ENCODE measurements around the gene URI1. TPM values are rescaled to one million over a fixed set of nuclear protein-coding genes. Genes with fewer than 3 reads are reported as not detected.

Gene URI1
- total RNA-seq, 6 experiments from 2014 or later, result 18.8 to 29.4 (median 22.2) TPM

GRCh38 chr19:29918891-29919290, 23.1 kb upstream of the URI1 start:
- WGBS (ENCODE audit: insufficient coverage, low coverage, low lambda C conversion rate, missing lambda C conversion rate), result 77% methylated on average over 6 of the region's 6 CpGs
- H3K36me3 ChIP-seq, result no peaks in the 10 kb centered on the region
- no peak overlapping the region for H3K27ac ChIP-seq
- H3K9me3 ChIP-seq, result no peaks in the 10 kb centered on the region
- ATAC-seq (no peak), DNase-seq (no peak)
- no peaks in the 10 kb centered on the region for H3K4me1 ChIP-seq
- H3K27me3 ChIP-seq, result no peaks in the 10 kb centered on the region
- intact Hi-C loops (cut with DNase I), result no loop called here
- no peak overlapping the region for H3K4me3 ChIP-seq
- TF ChIP-seq, protein P1, sequence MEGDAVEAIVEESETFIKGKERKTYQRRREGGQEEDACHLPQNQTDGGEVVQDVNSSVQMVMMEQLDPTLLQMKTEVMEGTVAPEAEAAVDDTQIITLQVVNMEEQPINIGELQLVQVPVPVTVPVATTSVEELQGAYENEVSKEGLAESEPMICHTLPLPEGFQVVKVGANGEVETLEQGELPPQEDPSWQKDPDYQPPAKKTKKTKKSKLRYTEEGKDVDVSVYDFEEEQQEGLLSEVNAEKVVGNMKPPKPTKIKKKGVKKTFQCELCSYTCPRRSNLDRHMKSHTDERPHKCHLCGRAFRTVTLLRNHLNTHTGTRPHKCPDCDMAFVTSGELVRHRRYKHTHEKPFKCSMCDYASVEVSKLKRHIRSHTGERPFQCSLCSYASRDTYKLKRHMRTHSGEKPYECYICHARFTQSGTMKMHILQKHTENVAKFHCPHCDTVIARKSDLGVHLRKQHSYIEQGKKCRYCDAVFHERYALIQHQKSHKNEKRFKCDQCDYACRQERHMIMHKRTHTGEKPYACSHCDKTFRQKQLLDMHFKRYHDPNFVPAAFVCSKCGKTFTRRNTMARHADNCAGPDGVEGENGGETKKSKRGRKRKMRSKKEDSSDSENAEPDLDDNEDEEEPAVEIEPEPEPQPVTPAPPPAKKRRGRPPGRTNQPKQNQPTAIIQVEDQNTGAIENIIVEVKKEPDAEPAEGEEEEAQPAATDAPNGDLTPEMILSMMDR (IDR thresholded peaks at IDR 0.05), result no peak
- TF ChIP-seq POLR2A (IDR thresholded peaks at IDR 0.05), result no peak

DNA sequence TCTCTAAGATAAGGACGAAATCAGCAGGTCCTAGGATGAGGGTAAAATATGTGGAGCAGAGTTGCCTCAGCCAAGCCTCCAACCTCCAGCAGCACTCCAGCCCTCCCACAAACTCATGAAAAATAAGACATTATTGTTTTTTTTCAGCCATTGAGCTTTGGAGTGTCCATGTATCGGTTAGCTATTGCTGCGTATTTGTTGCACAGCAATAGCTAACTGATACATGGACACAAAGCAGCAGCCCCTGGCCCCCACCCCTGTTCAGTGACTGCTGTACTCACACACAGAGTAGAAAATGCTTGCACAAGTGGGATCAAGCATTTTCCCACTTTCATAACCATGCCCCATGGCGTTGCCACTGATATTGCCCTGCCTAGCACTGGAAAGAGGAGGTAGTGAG, 19.1 kb upstream of the URI1 start:
- Histone ChIP-seq H3K4me3 (no peak overlapping the region), H3K9me3 (no peaks in the 10 kb centered on the region), H3K4me1 (no peaks in the 10 kb centered on the region), H3K27me3 (no peaks in the 10 kb centered on the region), H3K36me3 (no peaks in the 10 kb centered on the region), H3K27ac (no peak overlapping the region)
- intact Hi-C loops (cut with DNase I), result no loop called here
- no peak for TF ChIP-seq POLR2A (IDR thresholded peaks at IDR 0.05)
- TF ChIP-seq, protein P1 (IDR thresholded peaks at IDR 0.05), result no peak
- ATAC-seq, result no peak
- no peak for DNase-seq
- 92% methylated on average over 4 of the region's 4 CpGs for WGBS (ENCODE audit: insufficient coverage, low coverage, low lambda C conversion rate, missing lambda C conversion rate)

GRCh38 chr19:29923653-29924052, 18.4 kb upstream of the URI1 start:
- Histone ChIP-seq H3K36me3 (no peaks in the 10 kb centered on the region), H3K27me3 (no peaks in the 10 kb centered on the region), H3K4me3 (no peak overlapping the region), H3K9me3 (no peaks in the 10 kb centered on the region), H3K27ac (no peak overlapping the region), H3K4me1 (no peaks in the 10 kb centered on the region)
- no peak for TF ChIP-seq POLR2A (IDR thresholded peaks at IDR 0.05)
- TF ChIP-seq, protein P1 (IDR thresholded peaks at IDR 0.05), result no peak
- WGBS (ENCODE audit: insufficient coverage, low coverage, low lambda C conversion rate, missing lambda C conversion rate), result 39% methylated on average over 3 of the region's 4 CpGs
- ATAC-seq (no peak), DNase-seq (no peak)
- intact Hi-C loops (cut with DNase I), result no loop called here

DNA sequence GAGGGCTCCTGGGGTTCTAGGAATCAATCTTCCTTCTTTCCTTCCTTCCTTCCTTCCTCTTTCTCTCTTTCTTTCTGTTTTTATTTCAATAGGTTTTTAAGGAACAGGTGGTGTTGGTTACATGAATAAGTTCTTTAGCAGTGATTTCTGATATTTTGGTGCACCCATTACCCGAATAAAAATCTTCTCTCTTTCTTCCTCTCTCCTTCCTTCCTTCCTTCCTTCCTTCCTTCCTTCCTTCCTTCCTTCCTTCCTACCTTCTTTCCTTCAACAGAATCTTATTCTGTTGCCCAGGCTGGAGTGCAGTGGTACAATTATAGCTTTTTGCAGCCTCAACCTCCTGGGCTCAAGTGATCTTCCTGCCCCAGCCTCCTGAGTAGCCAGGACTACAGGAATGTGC, 16.0 kb upstream of the URI1 start:
- no peak for TF ChIP-seq POLR2A (IDR thresholded peaks at IDR 0.05)
- TF ChIP-seq, protein P1 (IDR thresholded peaks at IDR 0.05), result no peak
- H3K27me3 ChIP-seq, result no peaks in the 10 kb centered on the region
- DNase-seq (no peak), ATAC-seq (no peak)
- H3K4me3 ChIP-seq, result no peak overlapping the region
- no peaks in the 10 kb centered on the region for H3K4me1 ChIP-seq
- H3K27ac ChIP-seq, result no peak overlapping the region
- WGBS (ENCODE audit: insufficient coverage, low coverage, low lambda C conversion rate, missing lambda C conversion rate), result 25% methylated on average over 1 of the region's 1 CpG
- no peaks in the 10 kb centered on the region for H3K36me3 ChIP-seq
- intact Hi-C loops (cut with DNase I), result no loop called here
- H3K9me3 ChIP-seq, result no peaks in the 10 kb centered on the region

GRCh38 chr19:29926801-29927200, 15.2 kb upstream of the URI1 start:
- Histone ChIP-seq H3K27ac (no peak overlapping the region), H3K4me3 (no peak overlapping the region), H3K27me3 (no peaks in the 10 kb centered on the region), H3K9me3 (no peaks in the 10 kb centered on the region), H3K36me3 (no peaks in the 10 kb centered on the region), H3K4me1 (no peaks in the 10 kb centered on the region)
- intact Hi-C loops (cut with DNase I), result no loop called here
- TF ChIP-seq, protein P1 (IDR thresholded peaks at IDR 0.05), result no peak
- TF ChIP-seq POLR2A (IDR thresholded peaks at IDR 0.05), result no peak
- no CpG with 5 or more reads among the region's 5 CpGs for WGBS (ENCODE audit: insufficient coverage, low coverage, low lambda C conversion rate, missing lambda C conversion rate)
- no peak for ATAC-seq
- DNase-seq, result no peak
